Esophagus muscularis mucosa (tissue), 3 donors: Measurements from ENCODE around the gene ADAM19.

Experiments used
- POLR2AphosphoS5 ChIP-seq, 2 donors: sonication (generic); formaldehyde crosslinking; IDR thresholded peaks; one replicate each; pipeline ENCODE4 v1.6.1; 2017; ENCODE audit warnings: antibody characterized with exemption in 2 of 2
- TF ChIP-seq, protein P1 (sequence below), 3 experiments: fragments of 200-600 bp in 2 of 3; fragments of 450-650 bp in 1 of 3; sonication (generic) in 2 of 3; IDR thresholded peaks; one replicate each; pipeline ENCODE4 v1.5.1; 2017 to 2019; ENCODE audit warnings: antibody characterized with exemption in 3 of 3, mild to moderate bottlenecking in 2 of 3, moderate library complexity in 1 of 3

DNA sequence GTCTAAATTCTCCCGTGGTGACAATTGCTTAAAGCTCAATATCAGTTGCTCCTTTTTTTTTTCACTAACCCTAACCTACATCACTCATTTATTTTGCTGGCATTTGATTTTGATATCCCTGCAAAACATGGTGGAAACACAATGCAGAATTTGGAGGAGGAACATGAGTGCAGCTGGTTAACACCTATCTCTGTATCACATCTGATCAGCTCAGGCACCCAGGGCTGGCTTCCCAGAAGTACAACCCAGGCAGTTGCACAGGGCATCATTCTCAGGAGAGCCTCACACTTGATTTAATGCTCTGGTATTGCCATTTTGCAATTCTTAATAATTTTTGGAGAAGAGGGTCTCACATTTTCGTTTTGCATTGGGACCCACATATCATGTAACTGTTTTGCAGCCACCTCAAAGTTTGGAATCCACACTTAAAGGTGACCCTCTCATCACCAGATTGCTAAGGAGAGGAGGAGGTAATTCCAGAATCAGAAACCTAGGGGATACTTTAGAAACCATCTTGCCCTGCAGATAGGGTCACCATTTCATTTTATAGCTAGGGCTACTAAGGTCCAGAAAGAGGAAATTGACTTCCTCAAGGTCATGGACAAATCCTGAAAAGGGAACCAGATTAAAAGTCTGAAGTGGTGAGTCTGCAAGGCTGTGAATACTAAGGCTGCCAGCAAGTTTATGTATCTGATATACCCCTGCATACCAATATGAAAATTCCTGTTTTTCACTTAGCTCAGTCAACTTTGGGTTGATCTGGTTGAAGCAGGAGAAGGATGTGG lies 19.3 kb upstream of the ADAM19 start:
- TF ChIP-seq, protein P1, sequence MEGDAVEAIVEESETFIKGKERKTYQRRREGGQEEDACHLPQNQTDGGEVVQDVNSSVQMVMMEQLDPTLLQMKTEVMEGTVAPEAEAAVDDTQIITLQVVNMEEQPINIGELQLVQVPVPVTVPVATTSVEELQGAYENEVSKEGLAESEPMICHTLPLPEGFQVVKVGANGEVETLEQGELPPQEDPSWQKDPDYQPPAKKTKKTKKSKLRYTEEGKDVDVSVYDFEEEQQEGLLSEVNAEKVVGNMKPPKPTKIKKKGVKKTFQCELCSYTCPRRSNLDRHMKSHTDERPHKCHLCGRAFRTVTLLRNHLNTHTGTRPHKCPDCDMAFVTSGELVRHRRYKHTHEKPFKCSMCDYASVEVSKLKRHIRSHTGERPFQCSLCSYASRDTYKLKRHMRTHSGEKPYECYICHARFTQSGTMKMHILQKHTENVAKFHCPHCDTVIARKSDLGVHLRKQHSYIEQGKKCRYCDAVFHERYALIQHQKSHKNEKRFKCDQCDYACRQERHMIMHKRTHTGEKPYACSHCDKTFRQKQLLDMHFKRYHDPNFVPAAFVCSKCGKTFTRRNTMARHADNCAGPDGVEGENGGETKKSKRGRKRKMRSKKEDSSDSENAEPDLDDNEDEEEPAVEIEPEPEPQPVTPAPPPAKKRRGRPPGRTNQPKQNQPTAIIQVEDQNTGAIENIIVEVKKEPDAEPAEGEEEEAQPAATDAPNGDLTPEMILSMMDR (IDR thresholded peaks at IDR 0.05), result no peak
- no peak for TF ChIP-seq POLR2AphosphoS5 (IDR thresholded peaks at IDR 0.05)
